Measurements from ENCODE around the gene SLC39A8.

- TF ChIP-seq POLR2A (IDR thresholded peaks at IDR 0.05), result no peak
- no peak for TF ChIP-seq CTCF (IDR thresholded peaks at IDR 0.05)
These were observed 93.1 kb downstream of the SLC39A8 start for GRCh38 chr4:102252171-102252570.
